ENCODE data around the gene RAD54L. TPM values are rescaled to one million over a fixed set of nuclear protein-coding genes. Genes with fewer than 3 reads are reported as not detected.
"Not testable (repeated sequence)": the region's sequence is repeated elsewhere in the genome, so short reads cannot be mapped to it uniquely, and the experiment has no call there.

The RAD54L gene
- total and polyA plus RNA-seq, 8 donors: 4.8 to 16.5 (median 10.8) TPM

GRCh38 chr1:46221749-46222148, 25.8 kb upstream of the RAD54L start:
- H3K9me3 ChIP-seq: no peaks in the 10 kb centered on the region
- no peak overlapping the region for H3K27ac ChIP-seq
- intact Hi-C loops (cut with DNase I): loop anchor here in 1 of 2 donors (5.0 kb wide), 1 partner anchor 184 kb away; no protein-coding TSS in a partner anchor
- H3K36me3 ChIP-seq: no peaks in the 10 kb centered on the region
- no peaks in the 10 kb centered on the region for H3K4me1 ChIP-seq
- no peaks in the 10 kb centered on the region for H3K27me3 ChIP-seq
- H3K4me3 ChIP-seq: no peak overlapping the region
- no peak for TF ChIP-seq CTCF (IDR thresholded peaks at IDR 0.05)
- DNase-seq (no peak), ATAC-seq (no peak)

- H3K27me3 ChIP-seq, ATAC-seq, H3K27ac ChIP-seq, H3K9me3 ChIP-seq, DNase-seq, H3K36me3 ChIP-seq, H3K4me1 ChIP-seq, H3K4me3 ChIP-seq: not testable (repeated sequence)
- intact Hi-C loops (cut with DNase I): loop anchor here in 1 of 2 donors (5.0 kb wide), 1 partner anchor 186 kb away; no protein-coding TSS in a partner anchor
Observed at GRCh38 chr1:46223055-46223454, 24.5 kb upstream of the RAD54L start.

- H3K27ac ChIP-seq: no peak overlapping the region
- no peak overlapping the region for H3K4me3 ChIP-seq
- H3K4me1 ChIP-seq: no peaks in the 10 kb centered on the region
- H3K36me3 ChIP-seq: no peaks in the 10 kb centered on the region
- intact Hi-C loops (cut with DNase I): loop anchor here in 1 of 2 donors (5.0 kb wide), 1 partner anchor 186 kb away; no protein-coding TSS in a partner anchor
- DNase-seq (peak in 3 of 4 donors; percentile 42 to 79 (median 63)), ATAC-seq (peak; percentile 99)
- H3K27me3 ChIP-seq: no peaks in the 10 kb centered on the region
- peak; percentile 88 to 90 for TF ChIP-seq CTCF (IDR thresholded peaks at IDR 0.05)
- H3K9me3 ChIP-seq: no peaks in the 10 kb centered on the region
Observed at GRCh38 chr1:46223472-46223943, 24.1 kb upstream of the RAD54L start.

- H3K4me3 ChIP-seq: no peak overlapping the region
- intact Hi-C loops (cut with DNase I): loop anchor here in 1 of 2 donors (5.0 kb wide), 1 partner anchor 188 kb away; no protein-coding TSS in a partner anchor
- no peak for TF ChIP-seq CTCF (IDR thresholded peaks at IDR 0.05)
- no peak overlapping the region for H3K27ac ChIP-seq
- H3K9me3 ChIP-seq: no peaks in the 10 kb centered on the region
- no peaks in the 10 kb centered on the region for H3K36me3 ChIP-seq
- H3K27me3 ChIP-seq: no peaks in the 10 kb centered on the region
- H3K4me1 ChIP-seq: no peaks in the 10 kb centered on the region
- DNase-seq (no peak), ATAC-seq (no peak)
Observed at GRCh38 chr1:46224966-46225365, 22.6 kb upstream of the RAD54L start.

- ATAC-seq: not testable (repeated sequence)
Observed at GRCh38 chr1:46231231-46231630, 16.3 kb upstream of the RAD54L start.

GRCh38 chr1:46236882-46237281, 10.7 kb upstream of the RAD54L start:
- peaks cover 0 to 12% of the 10 kb centered on the region in 2 donors for H3K9me3 ChIP-seq
- H3K27ac ChIP-seq: no peak overlapping the region
- no peak for DNase-seq
- no peaks in the 10 kb centered on the region for H3K4me1 ChIP-seq
- no peaks in the 10 kb centered on the region for H3K36me3 ChIP-seq
- no peak for TF ChIP-seq CTCF (IDR thresholded peaks at IDR 0.05)
- no peaks in the 10 kb centered on the region for H3K27me3 ChIP-seq
- intact Hi-C loops (cut with DNase I): no loop called here
- no peak for ATAC-seq
- H3K4me3 ChIP-seq: no peak overlapping the region

More at GRCh38 chr1:46231231-46231630, 16.3 kb upstream of the RAD54L start:
- H3K27ac ChIP-seq; H3K4me1 ChIP-seq; intact Hi-C loops (cut with DNase I); H3K4me3 ChIP-seq; H3K9me3 ChIP-seq; H3K27me3 ChIP-seq; DNase-seq; H3K36me3 ChIP-seq: not testable (repeated sequence)

GRCh38 chr1:46238865-46239264, 8.7 kb upstream of the RAD54L start:
- H3K27me3 ChIP-seq; ATAC-seq; DNase-seq; H3K4me3 ChIP-seq; H3K27ac ChIP-seq; intact Hi-C loops (cut with DNase I); H3K36me3 ChIP-seq; H3K4me1 ChIP-seq: not testable (repeated sequence)
- peaks cover 0 to 12% of the 10 kb centered on the region in 2 donors for H3K9me3 ChIP-seq

- H3K36me3 ChIP-seq; H3K9me3 ChIP-seq; H3K4me1 ChIP-seq; H3K4me3 ChIP-seq; DNase-seq; H3K27ac ChIP-seq; intact Hi-C loops (cut with DNase I); H3K27me3 ChIP-seq; ATAC-seq: not testable (repeated sequence)
Observed at GRCh38 chr1:46241733-46242132, 5.8 kb upstream of the RAD54L start.
